H1 (cell line): Measurements from ENCODE around the gene CEMP1. TPM values are rescaled to one million over a fixed set of nuclear protein-coding genes. Genes with fewer than 3 reads are reported as not detected.

Experiments
- ASH2L ChIP-seq: fragments of 200-600, 300-600 bp; sonication (generic); IDR thresholded peaks from one replicate; pipeline ENCODE4 v1.7.1; 2017; ENCODE audit warnings: low read length
- CHD7 ChIP-seq: fragments of 300-600 bp; sonication (generic); IDR thresholded peaks from 2 replicates; pipeline ENCODE4 v1.7.1; 2012; ENCODE audit warnings: low read length, moderate library complexity, mild to moderate bottlenecking, inconsistent platforms; ENCODE audit not compliant: insufficient replicate concordance
- RAD21 ChIP-seq, 2 experiments: IDR thresholded peaks in 1 of 2; conservative IDR thresholded peaks in 1 of 2; 2 replicates each; pipeline ENCODE4 v1.6.1; 2011; ENCODE audit warnings: low read depth in 2 of 2, low read length in 2 of 2, improper control_type of control experiment in 1 of 2, inconsistent platforms in 1 of 2, mild to moderate bottlenecking in 1 of 2, moderate library complexity in 1 of 2
- TEAD4 ChIP-seq: IDR thresholded peaks from 2 replicates; pipeline ENCODE4 v1.6.1; 2012; ENCODE audit warnings: low read depth, low read length, inconsistent platforms, mixed read lengths
- polyA plus RNA-seq, 7 experiments: library from polyadenylated mRNA; depleted of rRNA in 3 of 7; stranded (reverse) in 5 of 7; unstranded in 2 of 7; fragments of >200 nt in 5 of 7; fragments of 200-250 nt in 2 of 7; gene quantifications; 1 replicate in 5 of 7; 2 replicates in 1 of 7; 4 replicates in 1 of 7; pipeline versions ENCODE4 v1.2.1 to v1.2.3, GENCODE V29; 2011 to 2013; ENCODE audit warnings: missing spikeins in 2 of 7, mixed read lengths in 2 of 7
- total RNA-seq: library from RNA; stranded (reverse); fragmentation: NEBNext Ultra II Directional; extraction: Animal tissue kit (Norgen Biotek cat#: 25700); gene quantifications from 2 replicates; pipeline ENCODE4 v1.2.1, GENCODE V29; 2021

Gene CEMP1
- total and polyA plus RNA-seq, 2 of the 8 experiments (the other 6 are each of a cell fraction or from before 2014, with no cell fraction given) = not detected

- TF ChIP-seq CHD7 = no peak
- no peak for TF ChIP-seq RAD21 (IDR thresholded peaks at IDR 0.05 in 1 of 2, conservative IDR thresholded peaks at IDR 0.05 in 1 of 2; ENCODE audit: low read depth in 2 of 2, low read length in 2 of 2)
- no peak for TF ChIP-seq ASH2L
- TF ChIP-seq TEAD4 = no peak
These were observed 36.2 kb downstream of the CEMP1 start (continued) for GRCh38 chr16:2495041-2495440.
